Activated CD8-positive, alpha-beta T cell treated with anti-CD3 and anti-CD28 coated beads for 36 hours (primary cell): ENCODE data around the gene UNC13A. TPM values are rescaled to one million over a fixed set of nuclear protein-coding genes. Genes with fewer than 3 reads are reported as not detected.

Source experiments
- ATAC-seq: fragments of 200-7000 bp; cut with Tn5 transposase; one replicate; pipeline ENCODE4 v1.10.0; 2021; ENCODE audit warnings: mild to moderate bottlenecking, moderate library complexity
- CTCF ChIA-PET: fragments of 350-600 bp; sonication (Branson Sonifier 250); formaldehyde crosslinking; loops from one replicate; lab custom pipeline; 2021; ENCODE audit warnings: antibody characterized with exemption; lab: Charles Lee
- POLR2A ChIA-PET: fragments of 350-600 bp; sonication (Branson Sonifier 250); formaldehyde crosslinking; loops from one replicate; lab custom pipeline; 2021; ENCODE audit warnings: antibody characterized with exemption; lab: Charles Lee
- DNase-seq: peaks from one replicate; pipeline ENCODE4 v3.0.0-alpha.2; 2020
- H3K27ac Mint-ChIP-seq: one replicate; pipeline ENCODE4 v1.8.0; 2021; ENCODE audit warnings: mild to moderate bottlenecking, mixed read lengths
- H3K27me3 Mint-ChIP-seq: one replicate; pipeline ENCODE4 v1.8.0; 2021; ENCODE audit warnings: mixed read lengths
- H3K36me3 Mint-ChIP-seq: one replicate; pipeline ENCODE4 v1.8.0; 2021; ENCODE audit warnings: low read depth, mixed read lengths
- H3K4me1 Mint-ChIP-seq: one replicate; pipeline ENCODE4 v1.8.0; 2021; ENCODE audit warnings: low read depth, mixed read lengths
- H3K4me3 Mint-ChIP-seq: one replicate; pipeline ENCODE4 v1.8.0; 2021; ENCODE audit warnings: mild to moderate bottlenecking, moderate library complexity, mixed read lengths
- H3K9me3 Mint-ChIP-seq: one replicate; pipeline ENCODE4 v1.8.0; 2021; ENCODE audit warnings: mixed read lengths
- intact Hi-C: fragments of 100-400 bp; cut with micrococcal nuclease; formaldehyde crosslinking; loops from one replicate; pipeline ENCODE4 v1.10.0; 2022
- total RNA-seq, 2 experiments: library from RNA; stranded (reverse); gene quantifications; one replicate each; pipeline ENCODE4 v1.2.3, GENCODE V29; 2021
- TF ChIP-seq, protein P1 (sequence below): fragments of 200-600 bp; IDR thresholded peaks from one replicate; pipeline ENCODE4 v1.8.0; 2022; ENCODE audit warnings: antibody characterized with exemption, mild to moderate bottlenecking

The UNC13A gene
- total RNA-seq, 2 experiments from 2014 or later: not detected

DNA sequence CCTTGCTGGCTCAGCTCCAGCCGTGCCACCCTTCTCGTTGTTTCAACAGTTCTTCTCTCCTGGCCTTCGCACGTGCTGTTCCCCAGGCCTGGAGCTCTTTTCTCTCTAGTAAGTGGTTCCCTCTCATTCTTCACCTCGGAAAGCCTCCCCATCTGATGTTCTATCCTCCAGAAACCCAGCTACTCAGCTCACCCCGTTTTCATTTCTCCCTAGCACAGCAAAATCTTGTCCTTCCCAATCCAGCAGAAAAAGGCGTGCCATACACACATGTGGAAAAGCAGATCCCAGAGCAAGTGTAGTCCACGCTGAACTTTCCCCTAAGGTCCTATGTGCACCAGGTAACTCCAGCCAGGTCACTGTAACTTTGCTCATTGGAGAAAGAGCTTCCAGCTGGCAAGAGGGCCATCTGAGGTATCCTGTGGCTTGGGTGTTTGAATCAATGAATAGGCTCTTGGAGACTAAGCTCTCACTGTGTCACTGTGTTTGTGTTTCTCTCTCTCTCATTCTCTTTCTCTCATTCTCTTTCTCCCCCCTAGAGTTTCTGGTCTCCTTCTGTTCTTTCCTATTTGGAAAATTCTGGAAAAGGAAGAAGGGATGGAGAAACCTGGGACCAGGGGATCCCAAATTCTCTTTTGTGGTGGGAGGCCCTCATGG lies 83.7 kb downstream of the UNC13A start:
- TF ChIP-seq, protein P1, sequence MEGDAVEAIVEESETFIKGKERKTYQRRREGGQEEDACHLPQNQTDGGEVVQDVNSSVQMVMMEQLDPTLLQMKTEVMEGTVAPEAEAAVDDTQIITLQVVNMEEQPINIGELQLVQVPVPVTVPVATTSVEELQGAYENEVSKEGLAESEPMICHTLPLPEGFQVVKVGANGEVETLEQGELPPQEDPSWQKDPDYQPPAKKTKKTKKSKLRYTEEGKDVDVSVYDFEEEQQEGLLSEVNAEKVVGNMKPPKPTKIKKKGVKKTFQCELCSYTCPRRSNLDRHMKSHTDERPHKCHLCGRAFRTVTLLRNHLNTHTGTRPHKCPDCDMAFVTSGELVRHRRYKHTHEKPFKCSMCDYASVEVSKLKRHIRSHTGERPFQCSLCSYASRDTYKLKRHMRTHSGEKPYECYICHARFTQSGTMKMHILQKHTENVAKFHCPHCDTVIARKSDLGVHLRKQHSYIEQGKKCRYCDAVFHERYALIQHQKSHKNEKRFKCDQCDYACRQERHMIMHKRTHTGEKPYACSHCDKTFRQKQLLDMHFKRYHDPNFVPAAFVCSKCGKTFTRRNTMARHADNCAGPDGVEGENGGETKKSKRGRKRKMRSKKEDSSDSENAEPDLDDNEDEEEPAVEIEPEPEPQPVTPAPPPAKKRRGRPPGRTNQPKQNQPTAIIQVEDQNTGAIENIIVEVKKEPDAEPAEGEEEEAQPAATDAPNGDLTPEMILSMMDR: no peak
- H3K9me3 Mint-ChIP-seq: no peaks in the 10 kb centered on the region
- POLR2A ChIA-PET: interaction anchor here (1.4 to 2.0 kb wide), 4 partner anchors 22 to 328 kb away, joined by 3 to 6 read pairs (median 4); partner anchors contain the start of gene CCDC124
- H3K36me3 Mint-ChIP-seq: no peaks in the 10 kb centered on the region
- peaks cover 7% of the 10 kb centered on the region for H3K4me1 Mint-ChIP-seq
- CTCF ChIA-PET: interaction anchor here (1.0 to 3.7 kb wide), 3 partner anchors 29 to 109 kb away, joined by 3 to 15 read pairs (median 4); no protein-coding TSS in a partner anchor
- intact Hi-C loops: no loop called here
- H3K27me3 Mint-ChIP-seq: peaks cover 27% of the 10 kb centered on the region
- no peak overlapping the region for H3K4me3 Mint-ChIP-seq
- DNase-seq (no peak), ATAC-seq (no peak)
- H3K27ac Mint-ChIP-seq: no peak overlapping the region

GRCh38 chr19:17602872-17603510 lies 85.2 kb downstream of the UNC13A start:
- Mint-ChIP-seq H3K9me3 (no peaks in the 10 kb centered on the region), H3K4me3 (no peak overlapping the region), H3K4me1 (peaks cover 7% of the 10 kb centered on the region), H3K27ac (no peak overlapping the region), H3K27me3 (peaks cover 27% of the 10 kb centered on the region), H3K36me3 (no peaks in the 10 kb centered on the region)
- ChIA-PET POLR2A (interaction anchor here (0.6 to 1.7 kb wide), 4 partner anchors 30 to 330 kb away, joined by 3 to 7 read pairs (median 4); partner anchors contain the start of gene CCDC124), CTCF (interaction anchor here (1.5 to 3.7 kb wide), 2 partner anchors 46 to 107 kb away, joined by 4 to 15 read pairs; no protein-coding TSS in a partner anchor)
- no peak for ATAC-seq
- DNase-seq: no peak
- TF ChIP-seq, protein P1: no peak
- intact Hi-C loops: no loop called here

DNA sequence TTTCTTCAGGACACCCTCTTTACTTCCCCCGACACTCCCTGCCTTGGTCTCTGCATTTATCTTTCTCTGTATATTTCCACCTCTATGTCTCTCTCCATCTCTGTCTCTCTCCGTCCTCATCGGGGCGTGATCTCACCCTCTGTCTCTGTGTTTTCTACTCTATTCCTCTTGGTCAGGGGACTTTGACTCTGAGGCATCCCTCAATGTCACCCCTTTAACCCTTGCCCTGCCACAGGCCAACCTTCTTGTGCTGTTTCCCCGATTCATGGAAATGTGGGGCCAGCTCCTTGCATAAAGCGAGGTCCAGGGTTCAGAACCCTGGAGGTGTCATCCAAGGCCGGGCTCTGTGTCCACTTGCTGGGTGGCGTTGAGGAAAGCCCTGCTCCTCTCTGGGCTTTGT lies 85.9 kb downstream of the UNC13A start:
- TF ChIP-seq, protein P1: no peak
- ChIA-PET CTCF (no interaction called here), POLR2A (no interaction called here)
- H3K27ac Mint-ChIP-seq: no peak overlapping the region
- DNase-seq (no peak), ATAC-seq (no peak)
- H3K4me3 Mint-ChIP-seq: no peak overlapping the region
- H3K4me1 Mint-ChIP-seq: peaks cover 7% of the 10 kb centered on the region
- H3K9me3 Mint-ChIP-seq: no peaks in the 10 kb centered on the region
- H3K36me3 Mint-ChIP-seq: no peaks in the 10 kb centered on the region
- peaks cover 27% of the 10 kb centered on the region for H3K27me3 Mint-ChIP-seq
- intact Hi-C loops: no loop called here

- DNase-seq (no peak), ATAC-seq (no peak)
- TF ChIP-seq, protein P1: no peak
- Mint-ChIP-seq H3K4me3 (no peak overlapping the region), H3K27me3 (peaks cover 25% of the 10 kb centered on the region), H3K36me3 (no peaks in the 10 kb centered on the region), H3K9me3 (no peaks in the 10 kb centered on the region), H3K4me1 (peaks cover 4% of the 10 kb centered on the region), H3K27ac (no peak overlapping the region)
- intact Hi-C loops: no loop called here
- ChIA-PET CTCF (no interaction called here), POLR2A (no interaction called here)
These were observed 86.5 kb downstream of the UNC13A start for GRCh38 chr19:17601683-17602082.

DNA sequence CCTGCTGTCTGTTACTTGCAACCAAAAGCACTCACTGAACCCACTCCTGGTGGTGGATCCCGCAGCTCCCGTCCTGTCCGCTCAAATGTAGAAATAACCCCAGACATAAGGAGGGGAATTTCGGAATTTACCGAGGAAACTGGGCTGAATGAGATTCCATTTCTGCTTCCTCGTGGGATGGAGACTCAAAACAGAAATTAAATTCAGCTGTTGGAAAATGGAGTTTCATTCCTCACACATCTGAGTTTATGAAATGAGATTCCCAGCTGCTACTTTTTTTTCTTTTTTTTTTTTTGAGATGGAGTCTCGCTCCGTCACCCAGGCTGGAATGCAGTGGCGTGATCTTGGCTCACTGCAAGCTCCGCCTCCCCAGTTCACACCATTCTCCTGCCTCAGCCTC lies 88.4 kb downstream of the UNC13A start:
- ChIA-PET POLR2A (interaction anchor here (0.6 kb wide), 1 partner anchor 111 kb away, joined by 3 read pairs; no protein-coding TSS in a partner anchor), CTCF (no interaction called here)
- TF ChIP-seq, protein P1: no peak
- DNase-seq (no peak), ATAC-seq (no peak)
- Mint-ChIP-seq H3K27me3 (peaks cover 25% of the 10 kb centered on the region), H3K4me1 (no peaks in the 10 kb centered on the region), H3K9me3 (no peaks in the 10 kb centered on the region), H3K36me3 (no peaks in the 10 kb centered on the region), H3K27ac (no peak overlapping the region), H3K4me3 (no peak overlapping the region)
- intact Hi-C loops: no loop called here
